Hepatocyte (in vitro differentiated cells): Measurements from ENCODE around the gene ANAPC7. TPM values are rescaled to one million over a fixed set of nuclear protein-coding genes. Genes with fewer than 3 reads are reported as not detected.

Source experiments
- DNase-seq: peaks from one replicate; pipeline ENCODE4 v3.0.0-alpha.2; 2016; ENCODE audit warnings: low spot score
- H2AFZ ChIP-seq: fragments of 200-600 bp; sonication (generic); 2 replicates; pipeline ENCODE4 v1.6.0; 2016; ENCODE audit warnings: antibody characterized with exemption, mild to moderate bottlenecking
- H3K27ac ChIP-seq: fragments of 200-600 bp; sonication (generic); 2 replicates; pipeline ENCODE4 v1.5.1; 2016; ENCODE audit warnings: mild to moderate bottlenecking
- H3K27me3 ChIP-seq: fragments of 200-600 bp; sonication (generic); 2 replicates; pipeline ENCODE4 v1.6.1; 2016
- H3K36me3 ChIP-seq: fragments of 200-600 bp; sonication (generic); replicated peaks from 2 replicates; pipeline ENCODE4 v1.5.1; 2016; ENCODE audit warnings: low read depth; ENCODE audit not compliant: insufficient read depth
- H3K4me1 ChIP-seq: fragments of 200-600 bp; sonication (generic); 2 replicates; pipeline ENCODE4 v1.5.1; 2016; ENCODE audit warnings: mild to moderate bottlenecking, moderate library complexity; ENCODE audit not compliant: insufficient read depth
- H3K4me2 ChIP-seq: fragments of 200-600 bp; sonication (generic); 2 replicates; pipeline ENCODE4 v1.6.0; 2016
- H3K4me3 ChIP-seq: fragments of 200-600 bp; sonication (generic); 2 replicates; pipeline ENCODE4 v1.5.1; 2016; ENCODE audit warnings: mild to moderate bottlenecking
- H3K79me2 ChIP-seq: fragments of 200-600 bp; sonication (generic); 2 replicates; pipeline ENCODE4 v1.6.0; 2017; ENCODE audit warnings: mild to moderate bottlenecking
- H3K9me2 ChIP-seq: fragments of 200-600 bp; sonication (generic); replicated peaks from 2 replicates; pipeline ENCODE4 v1.6.0; 2017; ENCODE audit warnings: mild to moderate bottlenecking; ENCODE audit not compliant: insufficient read depth
- H3K9me3 ChIP-seq: fragments of 200-600 bp; sonication (generic); 2 replicates; pipeline ENCODE4 v1.5.1; 2016; ENCODE audit warnings: low read depth, mild to moderate bottlenecking
- H4K20me1 ChIP-seq: fragments of 200-600 bp; sonication (generic); 2 replicates; pipeline ENCODE4 v1.6.0; 2016; ENCODE audit warnings: mild to moderate bottlenecking; ENCODE audit not compliant: insufficient read depth, poor library complexity, severe bottlenecking
- EZH2 ChIP-seq: fragments of 200-600 bp; sonication (generic); IDR thresholded peaks from 2 replicates; pipeline ENCODE4 v1.6.1; 2016; ENCODE audit warnings: antibody characterized with exemption, mild to moderate bottlenecking, borderline replicate concordance
- EZH2phosphoT487 ChIP-seq: fragments of 200-600 bp; sonication (generic); IDR thresholded peaks from one replicate; pipeline ENCODE4 v1.6.1; 2018; ENCODE audit warnings: antibody characterized with exemption, mild to moderate bottlenecking, low read depth, moderate library complexity; ENCODE audit not compliant: unreplicated experiment, severe bottlenecking
- WGBS: methylation state at CpG from one replicate; pipeline ENCODE4 v1.1.6; 2016; ENCODE audit warnings: low lambda C conversion rate; ENCODE audit errors: missing lambda C conversion rate; 5-methylcytosine and 5-hydroxymethylcytosine counted together
- polyA plus RNA-seq: library from polyadenylated mRNA; unstranded; fragments of >200 nt; fragmentation: Nextera tagmentation; extraction: Ambion mirVana; gene quantifications from 2 replicates; pipeline ENCODE4 v1.2.1, GENCODE V29; 2016
- small RNA-seq: library from RNA; depleted of rRNA; stranded (forward); fragments of <200 nt; gene quantifications from one replicate; pipeline ENCODE3, GENCODE V24; 2014
- total RNA-seq: library from RNA; depleted of rRNA; stranded (reverse); fragments of >200 nt; gene quantifications from 2 replicates; pipeline ENCODE4 v1.2.3, GENCODE V29; 2014
- TF ChIP-seq, protein P1 (sequence below): fragments of 200-600 bp; sonication (generic); IDR thresholded peaks from 2 replicates; pipeline ENCODE4 v1.5.1; 2016; ENCODE audit warnings: antibody characterized with exemption, mild to moderate bottlenecking; ENCODE audit not compliant: poor library complexity

Gene ANAPC7
- total and polyA plus RNA-seq, 2 experiments from 2014 or later: 28.3 to 35.7 TPM

DNA sequence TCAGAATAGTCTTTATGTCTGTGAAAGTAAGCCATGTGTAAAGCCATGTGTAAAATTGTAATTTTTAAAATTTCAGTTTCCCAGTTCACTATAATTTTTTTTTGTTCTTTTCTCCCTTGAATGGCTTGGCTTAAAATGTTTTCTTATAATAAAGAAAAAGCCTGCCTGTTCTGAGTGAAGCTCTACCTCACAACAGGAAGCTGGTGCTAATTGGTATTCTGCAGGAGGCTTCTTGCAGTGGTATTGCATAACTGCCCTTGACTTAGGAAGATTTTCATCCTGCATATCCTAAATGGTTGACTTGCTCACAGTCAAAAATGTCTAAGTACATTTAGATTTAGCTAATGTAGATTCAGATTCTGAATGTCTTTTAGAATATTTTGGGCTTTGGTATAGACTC is 73.0 kb downstream of the ANAPC7 start:
- Histone ChIP-seq H3K9me2 (no peaks in the 10 kb centered on the region), H3K9me3 (no peaks in the 10 kb centered on the region), H3K27ac (no peak overlapping the region), H3K4me1 (no peaks in the 10 kb centered on the region), H3K27me3 (no peaks in the 10 kb centered on the region), H3K36me3 (peaks cover 4% of the 10 kb centered on the region), H3K4me2 (no peak overlapping the region), H3K4me3 (no peak overlapping the region), H2AFZ (no peak overlapping the region), H4K20me1 (peaks cover 31% of the 10 kb centered on the region), H3K79me2 (peaks cover 75% of the 10 kb centered on the region)
- TF ChIP-seq EZH2 (no peak), EZH2phosphoT487 (no peak)
- TF ChIP-seq, protein P1, sequence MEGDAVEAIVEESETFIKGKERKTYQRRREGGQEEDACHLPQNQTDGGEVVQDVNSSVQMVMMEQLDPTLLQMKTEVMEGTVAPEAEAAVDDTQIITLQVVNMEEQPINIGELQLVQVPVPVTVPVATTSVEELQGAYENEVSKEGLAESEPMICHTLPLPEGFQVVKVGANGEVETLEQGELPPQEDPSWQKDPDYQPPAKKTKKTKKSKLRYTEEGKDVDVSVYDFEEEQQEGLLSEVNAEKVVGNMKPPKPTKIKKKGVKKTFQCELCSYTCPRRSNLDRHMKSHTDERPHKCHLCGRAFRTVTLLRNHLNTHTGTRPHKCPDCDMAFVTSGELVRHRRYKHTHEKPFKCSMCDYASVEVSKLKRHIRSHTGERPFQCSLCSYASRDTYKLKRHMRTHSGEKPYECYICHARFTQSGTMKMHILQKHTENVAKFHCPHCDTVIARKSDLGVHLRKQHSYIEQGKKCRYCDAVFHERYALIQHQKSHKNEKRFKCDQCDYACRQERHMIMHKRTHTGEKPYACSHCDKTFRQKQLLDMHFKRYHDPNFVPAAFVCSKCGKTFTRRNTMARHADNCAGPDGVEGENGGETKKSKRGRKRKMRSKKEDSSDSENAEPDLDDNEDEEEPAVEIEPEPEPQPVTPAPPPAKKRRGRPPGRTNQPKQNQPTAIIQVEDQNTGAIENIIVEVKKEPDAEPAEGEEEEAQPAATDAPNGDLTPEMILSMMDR: no peak
- DNase-seq: no peak

DNA sequence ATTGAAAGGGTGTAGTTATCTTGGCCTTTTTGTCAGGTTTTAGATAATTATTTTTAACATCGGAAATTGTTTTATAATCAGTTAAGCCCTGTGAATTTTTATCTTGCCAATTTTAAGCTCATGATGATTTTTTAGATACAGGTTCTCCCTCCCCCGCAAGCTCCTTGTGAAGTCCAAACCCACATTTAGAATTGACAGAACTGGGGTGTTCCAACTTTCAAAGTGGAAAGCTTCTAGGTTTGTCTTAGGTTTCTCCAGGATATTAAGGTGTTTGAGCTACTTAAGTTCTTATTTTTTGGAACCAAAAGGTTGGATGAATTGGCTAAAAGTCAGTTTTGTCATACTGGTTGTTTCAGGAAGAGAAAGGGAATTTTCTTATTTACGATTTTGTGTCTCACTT is 73.4 kb downstream of the ANAPC7 start:
- WGBS: 96% methylated on average over 3 of the region's 3 CpGs
- Histone ChIP-seq H2AFZ (no peak overlapping the region), H3K4me2 (no peak overlapping the region), H3K36me3 (peaks cover 4% of the 10 kb centered on the region), H3K27me3 (no peaks in the 10 kb centered on the region), H4K20me1 (peaks cover 31% of the 10 kb centered on the region), H3K9me2 (no peaks in the 10 kb centered on the region), H3K4me1 (no peaks in the 10 kb centered on the region), H3K79me2 (peaks cover 79% of the 10 kb centered on the region), H3K9me3 (no peaks in the 10 kb centered on the region), H3K27ac (no peak overlapping the region), H3K4me3 (no peak overlapping the region)
- TF ChIP-seq, protein P1: no peak
- TF ChIP-seq EZH2 (no peak), EZH2phosphoT487 (no peak)
- DNase-seq: no peak

DNA sequence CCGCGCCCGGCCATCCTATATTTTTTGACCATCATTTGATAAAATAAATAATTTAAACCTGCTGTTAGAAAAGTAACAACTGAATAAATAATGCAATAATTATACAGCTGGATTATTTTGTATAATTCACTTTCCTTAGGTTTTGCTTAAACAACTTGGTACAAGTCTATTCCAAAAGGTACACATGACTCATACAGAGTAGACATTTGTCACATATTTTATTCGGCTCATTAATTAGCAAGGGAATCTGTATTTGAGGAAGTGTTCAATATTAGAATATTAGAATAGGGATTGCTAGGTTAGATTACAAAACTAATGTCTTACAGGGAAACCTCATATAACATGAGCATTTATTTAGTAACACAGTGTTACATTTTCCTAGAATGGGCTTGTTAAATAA is 73.8 kb downstream of the ANAPC7 start:
- Histone ChIP-seq H4K20me1 (peaks cover 31% of the 10 kb centered on the region), H3K9me3 (no peaks in the 10 kb centered on the region), H3K4me2 (no peak overlapping the region), H3K27ac (no peak overlapping the region), H3K36me3 (peaks cover 4% of the 10 kb centered on the region), H3K4me3 (no peak overlapping the region), H3K79me2 (peaks cover 83% of the 10 kb centered on the region), H3K9me2 (no peaks in the 10 kb centered on the region), H3K4me1 (no peaks in the 10 kb centered on the region), H3K27me3 (no peaks in the 10 kb centered on the region), H2AFZ (no peak overlapping the region)
- no peak for DNase-seq
- TF ChIP-seq, protein P1: no peak
- TF ChIP-seq EZH2 (no peak), EZH2phosphoT487 (no peak)
- WGBS: 95% methylated on average over 4 of the region's 4 CpGs

Small RNA genes lying within 50 kb of the gene (small RNA-seq; reads per million reads assigned to genes)
- gene RN7SL769P: not detected

Other genes with a start within 250 kb of the ANAPC7 start
- 97.9 and 126 TPM in 2 replicates for gene ATP2A2, start 122.5 kb downstream of the ANAPC7 start, total RNA-seq
- gene ATP2A2, start 122.5 kb downstream of the ANAPC7 start, polyA plus RNA-seq: 60.2 and 68.2 TPM in 2 replicates
- gene ARPC3, start 46.6 kb upstream of the ANAPC7 start, total RNA-seq: 419 and 585 TPM in 2 replicates
- 434 and 442 TPM in 2 replicates for gene ARPC3, start 46.6 kb upstream of the ANAPC7 start, polyA plus RNA-seq
- gene GPN3, start 64.5 kb upstream of the ANAPC7 start, total RNA-seq: 21.8 and 23.5 TPM in 2 replicates
- gene GPN3, start 64.5 kb upstream of the ANAPC7 start, polyA plus RNA-seq: 27.4 TPM in 2 replicates
- gene FAM216A, start 65.1 kb upstream of the ANAPC7 start, total RNA-seq: 8.3 and 8.7 TPM in 2 replicates
- gene FAM216A, start 65.1 kb upstream of the ANAPC7 start, polyA plus RNA-seq: 6.8 and 8.4 TPM in 2 replicates
- gene VPS29, start 98.4 kb upstream of the ANAPC7 start, total RNA-seq: 102 and 110 TPM in 2 replicates
- gene VPS29, start 98.4 kb upstream of the ANAPC7 start, polyA plus RNA-seq: 176 and 177 TPM in 2 replicates
- 0.23 and 0.24 TPM in 2 replicates for gene RAD9B, start 98.6 kb upstream of the ANAPC7 start, total RNA-seq
- gene RAD9B, start 98.6 kb upstream of the ANAPC7 start, polyA plus RNA-seq: 0.13 and 0.61 TPM in 2 replicates
- 11.8 and 17.1 TPM in 2 replicates for gene PPTC7, start 179.6 kb upstream of the ANAPC7 start, total RNA-seq
- gene PPTC7, start 179.6 kb upstream of the ANAPC7 start, polyA plus RNA-seq: 8.1 and 8.6 TPM in 2 replicates
- 36.8 and 40.6 TPM in 2 replicates for gene TCTN1, start 210.4 kb upstream of the ANAPC7 start, total RNA-seq
- gene TCTN1, start 210.4 kb upstream of the ANAPC7 start, polyA plus RNA-seq: 39.0 and 40.9 TPM in 2 replicates